DND-41 (cell line): ENCODE results near the gene MEGF11.

Source experiments
- CTCF ChIP-seq: IDR thresholded peaks from 2 replicates; pipeline ENCODE4 v1.5.1; 2012; ENCODE audit warnings: borderline replicate concordance, low read length, moderate library complexity, mild to moderate bottlenecking; ENCODE audit not compliant: poor library complexity, severe bottlenecking; ENCODE audit errors: extremely low read depth
- EZH2 ChIP-seq: IDR thresholded peaks from 3 replicates; pipeline ENCODE4 v1.6.1; 2012; ENCODE audit warnings: borderline replicate concordance, low read depth, mild to moderate bottlenecking, moderate library complexity, low read length, inconsistent platforms; ENCODE audit not compliant: severe bottlenecking

- TF ChIP-seq EZH2 (no peak), CTCF (no peak)
Observed at GRCh38 chr15:65940618-65940909, 313.0 kb downstream of the MEGF11 start.
